Fibroblast of lung (primary cell): Measurements from ENCODE around the gene HERC3. TPM values are rescaled to one million over a fixed set of nuclear protein-coding genes. Genes with fewer than 3 reads are reported as not detected.

Source experiments
- DNase-seq, 2 donors: peaks; one replicate each; pipeline versions ENCODE4 v3.0.0 to v3.0.0-alpha.2; 2010; ENCODE audit warnings: low read depth in 2 of 2
- H2AFZ ChIP-seq: 2 replicates; pipeline ENCODE4 v1.5.1; 2012; ENCODE audit warnings: low read length, control low read depth, inconsistent platforms
- H3K27ac ChIP-seq: 2 replicates; pipeline ENCODE4 v1.5.1; 2011; ENCODE audit warnings: low read length, control low read depth; ENCODE audit not compliant: insufficient read depth
- H3K27me3 ChIP-seq: 2 replicates; pipeline ENCODE4 v1.5.1; 2011; ENCODE audit warnings: mild to moderate bottlenecking, low read length; ENCODE audit not compliant: control insufficient read depth, insufficient read depth
- H3K36me3 ChIP-seq: 2 replicates; pipeline ENCODE4 v1.5.1; 2011; ENCODE audit warnings: low read length; ENCODE audit not compliant: control insufficient read depth, insufficient read depth
- H3K4me1 ChIP-seq: 2 replicates; pipeline ENCODE4 v1.5.1; 2011; ENCODE audit warnings: low read length; ENCODE audit not compliant: control insufficient read depth, insufficient read depth; ENCODE audit errors: extremely low read depth
- H3K4me2 ChIP-seq: 2 replicates; pipeline ENCODE4 v1.5.1; 2011; ENCODE audit warnings: low read length, control low read depth; ENCODE audit not compliant: insufficient read depth; ENCODE audit errors: extremely low read depth
- H3K4me3 ChIP-seq, 4 experiments: fragments of 200-600 bp in 1 of 4; sonication (generic) in 1 of 4; replicated peaks in 1 of 4; 2 replicates each; pipeline ENCODE4 v1.5.1; 2011 to 2016; ENCODE audit warnings: low read length in 4 of 4, low read depth in 3 of 4, mild to moderate bottlenecking in 3 of 4, control low read depth in 2 of 4, inconsistent platforms in 1 of 4, mixed read lengths in 1 of 4; ENCODE audit not compliant: insufficient read depth in 1 of 4; ENCODE audit errors: control extremely low read depth in 1 of 4
- H3K79me2 ChIP-seq: 2 replicates; pipeline ENCODE4 v1.5.1; 2012; ENCODE audit warnings: mild to moderate bottlenecking, low read length, inconsistent platforms; ENCODE audit not compliant: control insufficient read depth, insufficient read depth
- H3K9ac ChIP-seq: 2 replicates; pipeline ENCODE4 v1.5.1; 2011; ENCODE audit warnings: mild to moderate bottlenecking, low read length, control low read depth; ENCODE audit not compliant: insufficient read depth
- H3K9me3 ChIP-seq: 2 replicates; pipeline ENCODE4 v1.5.1; 2012; ENCODE audit warnings: low read depth, low read length; ENCODE audit not compliant: control insufficient read depth, insufficient read depth
- H4K20me1 ChIP-seq: 2 replicates; pipeline ENCODE4 v1.5.1; 2011; ENCODE audit warnings: low read length; ENCODE audit not compliant: control insufficient read depth, insufficient read depth; ENCODE audit errors: extremely low read depth
- CTCF ChIP-seq, 2 donors: IDR thresholded peaks in 1 of 2; conservative IDR thresholded peaks in 1 of 2; 1 replicate in 1 of 2; 2 replicates in 1 of 2; pipeline ENCODE4 v1.5.1; 2011 to 2012; ENCODE audit warnings: low read length in 2 of 2, control low read depth in 1 of 2, inconsistent platforms in 1 of 2, low read depth in 1 of 2, mild to moderate bottlenecking in 1 of 2
- EZH2 ChIP-seq: IDR thresholded peaks from 2 replicates; pipeline ENCODE4 v1.5.1; 2012; ENCODE audit warnings: low read length, control low read depth, mild to moderate bottlenecking; ENCODE audit errors: missing control alignments
- polyA plus RNA-seq, 2 donors: library from polyadenylated mRNA; depleted of rRNA in 1 of 2; stranded (reverse) in 1 of 2; unstranded in 1 of 2; fragments of >200 nt; gene quantifications; 2 replicates each; pipeline ENCODE4 v1.2.1, GENCODE V29; 2011 to 2012; ENCODE audit warnings: missing spikeins in 1 of 2
- total RNA-seq: library from RNA; depleted of rRNA; stranded (reverse); fragments of >200 nt; gene quantifications from 2 replicates; pipeline ENCODE4 v1.2.1, GENCODE V29; 2014

HERC3 gene
- total and polyA plus RNA-seq, 2 donors (not counting 1 experiment from before 2014, with no cell fraction given) = 24.5 to 27.6 TPM

GRCh38 chr4:88599298-88599697 is 7.0 kb downstream of the HERC3 start:
- peak; percentile 48 to 75 for DNase-seq
- Histone ChIP-seq H3K9me3 (no peaks in the 10 kb centered on the region), H3K4me3 (peak overlapping the region in 2 of 4 experiments; percentile 32 to 44), H3K9ac (no peak overlapping the region), H3K79me2 (peaks cover 3% of the 10 kb centered on the region), H3K27ac (peak overlapping the region; percentile 42), H3K36me3 (no peaks in the 10 kb centered on the region), H3K4me2 (peak overlapping the region; percentile 88), H3K27me3 (no peaks in the 10 kb centered on the region), H2AFZ (no peak overlapping the region), H4K20me1 (no peaks in the 10 kb centered on the region), H3K4me1 (no peaks in the 10 kb centered on the region)
- no peak for TF ChIP-seq EZH2
- no peak for TF ChIP-seq CTCF (conservative IDR thresholded peaks at IDR 0.05 in 1 of 2, IDR thresholded peaks at IDR 0.05 in 1 of 2; ENCODE audit: low read depth in 1 of 2, low read length in 2 of 2)

- H3K4me1 ChIP-seq = no peaks in the 10 kb centered on the region
- peak overlapping the region; percentile 88 for H3K4me2 ChIP-seq
- DNase-seq = no peak
- no peaks in the 10 kb centered on the region for H3K36me3 ChIP-seq
- H3K27ac ChIP-seq = peak overlapping the region; percentile 42
- H3K79me2 ChIP-seq = peaks cover 2% of the 10 kb centered on the region
- H3K9ac ChIP-seq = no peak overlapping the region
- no peaks in the 10 kb centered on the region for H3K27me3 ChIP-seq
- TF ChIP-seq EZH2 (no peak), CTCF (conservative IDR thresholded peaks at IDR 0.05 in 1 of 2, IDR thresholded peaks at IDR 0.05 in 1 of 2; ENCODE audit: low read depth in 1 of 2, low read length in 2 of 2) (no peak)
- no peak overlapping the region for H2AFZ ChIP-seq
- no peaks in the 10 kb centered on the region for H4K20me1 ChIP-seq
- peak overlapping the region; percentile 12 to 44 (median 30) for H3K4me3 ChIP-seq
- H3K9me3 ChIP-seq = no peaks in the 10 kb centered on the region
Observed at GRCh38 chr4:88599714-88600113, 7.4 kb downstream of the HERC3 start.

GRCh38 chr4:88600176-88600838 is 8.0 kb downstream of the HERC3 start:
- Histone ChIP-seq H3K27ac (no peak overlapping the region), H3K36me3 (no peaks in the 10 kb centered on the region), H3K27me3 (no peaks in the 10 kb centered on the region), H3K4me2 (peak overlapping the region; percentile 88), H3K4me3 (peak overlapping the region in 3 of 4 experiments; percentile 28 to 44 (median 32)), H2AFZ (no peak overlapping the region), H3K9me3 (no peaks in the 10 kb centered on the region), H3K79me2 (peaks cover 2% of the 10 kb centered on the region), H3K9ac (no peak overlapping the region), H3K4me1 (no peaks in the 10 kb centered on the region), H4K20me1 (no peaks in the 10 kb centered on the region)
- DNase-seq = peak; percentile 67 to 96
- TF ChIP-seq EZH2 (no peak), CTCF (conservative IDR thresholded peaks at IDR 0.05 in 1 of 2, IDR thresholded peaks at IDR 0.05 in 1 of 2; ENCODE audit: low read depth in 1 of 2, low read length in 2 of 2) (no peak)
